ENCODE measurements around the gene PHLDA3.

The PHLDA3 gene

GRCh38 chr1:201422026-201422425 is 47.0 kb downstream of the PHLDA3 start:
- Histone ChIP-seq H4K20me1 (ENCODE audit: insufficient read depth, low read length) (0 out of 2 replicates have a peak, but pooled peaks cover 10% of the 10 kb centered on the region), H3K4me1 (ENCODE audit: insufficient read depth, low read length) (no peaks in the 10 kb centered on the region), H3K4me2 (ENCODE audit: insufficient read depth, low read length) (no peak overlapping the region), H3K9ac (ENCODE audit: low read depth, low read length) (no peak overlapping the region), H3K27ac (ENCODE audit: low read length) (no peak overlapping the region), H3K4me3 (ENCODE audit: low read depth in 1 of 2, low read length in 2 of 2) (no peak overlapping the region), H3K27me3 (ENCODE audit: insufficient read depth, low read length, poor library complexity) (peaks cover 41% of the 10 kb centered on the region), H3K36me3 (ENCODE audit: insufficient read depth, low read length) (no peaks in the 10 kb centered on the region), H3K9me3 (ENCODE audit: insufficient read depth, low read length, severe bottlenecking) (no peaks in the 10 kb centered on the region), H3K79me2 (ENCODE audit: insufficient read depth, low read length) (no peaks in the 10 kb centered on the region), H2AFZ (ENCODE audit: low read depth, low read length) (no peak overlapping the region)
- TF ChIP-seq EZH2 (IDR thresholded peaks at IDR 0.05; ENCODE audit: borderline replicate concordance, low read depth, low read length, severe bottlenecking), result no peak
- TF ChIP-seq CTCF (IDR thresholded peaks at IDR 0.05; ENCODE audit: borderline replicate concordance, extremely low read depth, low read length, poor library complexity, severe bottlenecking), result no peak
- no peak for DNase-seq
- ATAC-seq (ENCODE audit: insufficient read depth, low read depth), result no peak

- Histone ChIP-seq H3K27me3 (ENCODE audit: insufficient read depth, low read length, poor library complexity) (peaks cover 33% of the 10 kb centered on the region), H3K9ac (ENCODE audit: low read depth, low read length) (no peak overlapping the region), H3K27ac (ENCODE audit: low read length) (no peak overlapping the region), H4K20me1 (ENCODE audit: insufficient read depth, low read length) (0 out of 2 replicates have a peak, but pooled peaks cover 7% of the 10 kb centered on the region), H3K4me2 (ENCODE audit: insufficient read depth, low read length) (no peak overlapping the region), H3K79me2 (ENCODE audit: insufficient read depth, low read length) (no peaks in the 10 kb centered on the region), H3K9me3 (ENCODE audit: insufficient read depth, low read length, severe bottlenecking) (no peaks in the 10 kb centered on the region), H2AFZ (ENCODE audit: low read depth, low read length) (no peak overlapping the region), H3K36me3 (ENCODE audit: insufficient read depth, low read length) (no peaks in the 10 kb centered on the region), H3K4me1 (ENCODE audit: insufficient read depth, low read length) (no peaks in the 10 kb centered on the region), H3K4me3 (ENCODE audit: low read depth in 1 of 2, low read length in 2 of 2) (no peak overlapping the region)
- TF ChIP-seq CTCF (IDR thresholded peaks at IDR 0.05; ENCODE audit: borderline replicate concordance, extremely low read depth, low read length, poor library complexity, severe bottlenecking) (no peak), EZH2 (IDR thresholded peaks at IDR 0.05; ENCODE audit: borderline replicate concordance, low read depth, low read length, severe bottlenecking) (no peak)
- ATAC-seq (ENCODE audit: insufficient read depth, low read depth) (no peak), DNase-seq (no peak)
Observed at GRCh38 chr1:201421041-201421440, 47.9 kb downstream of the PHLDA3 start.

- H3K27ac ChIP-seq (ENCODE audit: low read length), result no peak overlapping the region
- H3K36me3 ChIP-seq (ENCODE audit: insufficient read depth, low read length), result no peaks in the 10 kb centered on the region
- DNase-seq, result no peak
- no peaks in the 10 kb centered on the region for H3K4me1 ChIP-seq (ENCODE audit: insufficient read depth, low read length)
- no peak overlapping the region for H3K4me2 ChIP-seq (ENCODE audit: insufficient read depth, low read length)
- no peaks in the 10 kb centered on the region for H3K9me3 ChIP-seq (ENCODE audit: insufficient read depth, low read length, severe bottlenecking)
- H3K27me3 ChIP-seq (ENCODE audit: insufficient read depth, low read length, poor library complexity), result peaks cover 34% of the 10 kb centered on the region
- H2AFZ ChIP-seq (ENCODE audit: low read depth, low read length), result no peak overlapping the region
- ATAC-seq (ENCODE audit: insufficient read depth, low read depth), result no peak
- 0 out of 2 replicates have a peak, but pooled peaks cover 6% of the 10 kb centered on the region for H4K20me1 ChIP-seq (ENCODE audit: insufficient read depth, low read length)
- TF ChIP-seq EZH2 (IDR thresholded peaks at IDR 0.05; ENCODE audit: borderline replicate concordance, low read depth, low read length, severe bottlenecking), result no peak
- no peak for TF ChIP-seq CTCF (IDR thresholded peaks at IDR 0.05; ENCODE audit: borderline replicate concordance, extremely low read depth, low read length, poor library complexity, severe bottlenecking)
- no peak overlapping the region for H3K4me3 ChIP-seq (ENCODE audit: low read depth in 1 of 2, low read length in 2 of 2)
- H3K79me2 ChIP-seq (ENCODE audit: insufficient read depth, low read length), result no peaks in the 10 kb centered on the region
- no peak overlapping the region for H3K9ac ChIP-seq (ENCODE audit: low read depth, low read length)
Observed at GRCh38 chr1:201420608-201421002, 48.4 kb downstream of the PHLDA3 start.

Measured in DND-41 (cell line).